SK-N-SH (cell line): ENCODE measurements around the gene EID3. TPM values are rescaled to one million over a fixed set of nuclear protein-coding genes. Genes with fewer than 3 reads are reported as not detected.

Source experiments
- CTCF ChIA-PET: fragments of 300-600, 350-600 bp; formaldehyde crosslinking; extraction: SDS; loops from one replicate; lab custom pipeline; 2021; lab: Yijun Ruan, JAX
- POLR2A ChIA-PET: fragments of 350-600 bp; sonication (Branson Sonifier 250); formaldehyde crosslinking; extraction: SDS; loops from one replicate; lab custom pipeline; 2020; ENCODE audit warnings: antibody characterized with exemption, inconsistent platforms; lab: Yijun Ruan, JAX
- DNase-seq: peaks from one replicate; pipeline ENCODE4 v3.0.0; 2012
- H2AFZ ChIP-seq: fragments of 200-600 bp; sonication (generic); 2 replicates; pipeline ENCODE4 v1.8.1; 2016; ENCODE audit warnings: antibody characterized with exemption, mild to moderate bottlenecking, low read depth
- H3F3A ChIP-seq: fragments of 200-600 bp; sonication (generic); replicated peaks from 2 replicates; pipeline ENCODE3; 2016; ENCODE audit warnings: antibody characterized with exemption, mild to moderate bottlenecking; ENCODE audit not compliant: insufficient read depth
- H3K27ac ChIP-seq, 2 experiments: fragments of 200-500 bp in 1 of 2; fragments of 200-600 bp in 1 of 2; sonication (Bioruptor generic) in 1 of 2; sonication (generic), shearing (Covaris generic) in 1 of 2; 2 replicates each; pipeline versions ENCODE4 v1.5.1 to v1.6.1; 2014 to 2016; ENCODE audit warnings: low read depth in 2 of 2, inconsistent platforms in 1 of 2, low read length in 1 of 2, mild to moderate bottlenecking in 1 of 2, mixed read lengths in 1 of 2
- H3K27me3 ChIP-seq: fragments of 200-600 bp; sonication (generic), shearing (Covaris generic); 2 replicates; pipeline ENCODE4 v1.6.1; 2016; ENCODE audit warnings: mixed run types; ENCODE audit not compliant: insufficient read depth
- H3K36me3 ChIP-seq, 2 experiments: fragments of 200-500 bp in 1 of 2; fragments of 200-600 bp in 1 of 2; sonication (Bioruptor generic) in 1 of 2; sonication (generic) in 1 of 2; replicated peaks in 1 of 2; 2 replicates each; pipeline versions ENCODE3 to v1.5.1; 2014 to 2016; ENCODE audit warnings: low read length in 1 of 2, mild to moderate bottlenecking in 1 of 2; ENCODE audit not compliant: insufficient read depth in 2 of 2, control insufficient read depth in 1 of 2
- H3K4me1 ChIP-seq, 2 experiments: fragments of 200-500 bp in 1 of 2; fragments of 200-600 bp in 1 of 2; sonication (Bioruptor generic) in 1 of 2; sonication (generic), shearing (Covaris generic) in 1 of 2; 2 replicates each; pipeline versions ENCODE4 v1.5.1 to v1.6.1; 2014 to 2016; ENCODE audit warnings: low read depth in 1 of 2, low read length in 1 of 2, mixed run types in 1 of 2; ENCODE audit not compliant: insufficient read depth in 2 of 2, control insufficient read depth in 1 of 2
- H3K4me2 ChIP-seq: fragments of 200-600 bp; sonication (generic), shearing (Covaris generic); 2 replicates; pipeline ENCODE4 v1.6.1; 2017; ENCODE audit warnings: mixed run types
- H3K4me3 ChIP-seq, 2 experiments: fragments of 200-500 bp in 1 of 2; fragments of 200-600 bp in 1 of 2; sonication (Bioruptor generic) in 1 of 2; sonication (generic), shearing (Covaris generic) in 1 of 2; 2 replicates each; pipeline versions ENCODE4 v1.5.1 to v1.8.1; 2014 to 2016; ENCODE audit warnings: low read depth in 2 of 2, inconsistent platforms in 1 of 2, low read length in 1 of 2, mild to moderate bottlenecking in 1 of 2, mixed read lengths in 1 of 2, moderate library complexity in 1 of 2
- H3K79me2 ChIP-seq: fragments of 200-600 bp; sonication (generic); 2 replicates; pipeline ENCODE4 v1.8.1; 2017; ENCODE audit warnings: mild to moderate bottlenecking; ENCODE audit not compliant: insufficient read depth
- H3K9ac ChIP-seq: fragments of 200-600 bp; sonication (generic); 2 replicates; pipeline ENCODE4 v1.6.1; 2017; ENCODE audit warnings: mixed run types
- H3K9me2 ChIP-seq: fragments of 200-600 bp; sonication (generic); 2 replicates; pipeline ENCODE4 v1.6.1; 2017; ENCODE audit warnings: mixed run types
- H3K9me3 ChIP-seq: fragments of 200-600 bp; sonication (generic); 2 replicates; pipeline ENCODE4 v1.6.1; 2017; ENCODE audit warnings: mixed run types, mild to moderate bottlenecking, moderate library complexity
- H4K20me1 ChIP-seq: fragments of 200-600 bp; sonication (generic); 2 replicates; pipeline ENCODE4 v1.6.1; 2017; ENCODE audit warnings: mild to moderate bottlenecking, mixed run types; ENCODE audit not compliant: insufficient read depth
- CTCF ChIP-seq: fragments of 200-600 bp; sonication (generic); IDR thresholded peaks from 2 replicates; pipeline ENCODE4 v1.6.1; 2017; ENCODE audit warnings: antibody characterized with exemption, mild to moderate bottlenecking, moderate library complexity
- EP300 ChIP-seq, 2 experiments: IDR thresholded peaks; 2 replicates each; pipeline versions ENCODE4 v1.4.0 to v1.6.1; 2012; ENCODE audit warnings: borderline replicate concordance in 1 of 2, low read depth in 1 of 2, low read length in 1 of 2
- EZH2phosphoT487 ChIP-seq: fragments of 200-600 bp; sonication (generic); IDR thresholded peaks from 2 replicates; pipeline ENCODE4 v1.6.1; 2017; ENCODE audit warnings: low read depth, mixed run types, mild to moderate bottlenecking, antibody characterized with exemption, moderate library complexity, borderline replicate concordance
- FOXJ3 ChIP-seq: sonication (generic); formaldehyde crosslinking; IDR thresholded peaks from 2 replicates; pipeline ENCODE4 v1.5.1; 2020; ENCODE audit warnings: mild to moderate bottlenecking, missing genetic modification reagents
- GABPA ChIP-seq: IDR thresholded peaks from 2 replicates; pipeline ENCODE4 v1.4.0; 2012; ENCODE audit warnings: low read depth, mild to moderate bottlenecking
- GATA2 ChIP-seq: sonication (generic); formaldehyde crosslinking; IDR thresholded peaks from 2 replicates; pipeline ENCODE4 v1.5.0; 2020; ENCODE audit warnings: mild to moderate bottlenecking, missing genetic modification reagents
- IRF3 ChIP-seq: fragments of 150-350 bp; IDR thresholded peaks from 2 replicates; pipeline ENCODE4 v1.6.1; 2016; ENCODE audit warnings: mild to moderate bottlenecking, low read depth, low read length
- MEF2A ChIP-seq: IDR thresholded peaks from 2 replicates; pipeline ENCODE4 v1.4.0; 2012; ENCODE audit warnings: low read depth, borderline replicate concordance
- MXI1 ChIP-seq: IDR thresholded peaks from 2 replicates; pipeline ENCODE4 v1.6.1; 2012; ENCODE audit warnings: mild to moderate bottlenecking, low read depth, low read length, improper control_type of control experiment
- NFIC ChIP-seq: IDR thresholded peaks from 2 replicates; pipeline ENCODE4 v1.4.0; 2012; ENCODE audit warnings: borderline replicate concordance
- PBX3 ChIP-seq: IDR thresholded peaks from 2 replicates; pipeline ENCODE4; 2012
- POLR2AphosphoS5 ChIP-seq: IDR thresholded peaks from 2 replicates; pipeline ENCODE4 v1.6.1; 2012; ENCODE audit warnings: low read depth, low read length
- RAD21 ChIP-seq: IDR thresholded peaks from 2 replicates; pipeline ENCODE4 v1.6.1; 2012; ENCODE audit warnings: mild to moderate bottlenecking, low read length
- RCOR1 ChIP-seq: fragments of 150-350 bp; IDR thresholded peaks from 2 replicates; pipeline ENCODE4 v1.6.1; 2017; ENCODE audit warnings: antibody characterized with exemption, low read length
- REST ChIP-seq: IDR thresholded peaks from 2 replicates; pipeline ENCODE4 v1.6.1; 2012; ENCODE audit warnings: mild to moderate bottlenecking, low read depth, low read length, moderate library complexity
- RFX5 ChIP-seq: IDR thresholded peaks from 2 replicates; pipeline ENCODE4 v1.6.1; 2012; ENCODE audit warnings: mild to moderate bottlenecking, improper control_type of control experiment, low read length
- RXRA ChIP-seq: IDR thresholded peaks from 2 replicates; pipeline ENCODE4 v1.4.0; 2012; ENCODE audit warnings: low read depth, mild to moderate bottlenecking, borderline replicate concordance
- TAF1 ChIP-seq: IDR thresholded peaks from 2 replicates; pipeline ENCODE4 v1.6.1; 2012; ENCODE audit warnings: low read depth, mild to moderate bottlenecking, low read length, moderate library complexity, borderline replicate concordance
- TCF12 ChIP-seq: IDR thresholded peaks from 2 replicates; pipeline ENCODE4 v1.4.0; 2012
- TEAD4 ChIP-seq: IDR thresholded peaks from 2 replicates; pipeline ENCODE4 v1.4.0; 2012; ENCODE audit warnings: mild to moderate bottlenecking, borderline replicate concordance; ENCODE audit not compliant: insufficient read depth
- WGBS: methylation state at CpG from one replicate; pipeline ENCODE4 v1.1.6; 2017; ENCODE audit warnings: low lambda C conversion rate; 5-methylcytosine and 5-hydroxymethylcytosine counted together
- polyA plus RNA-seq, 3 experiments: library from polyadenylated mRNA; depleted of rRNA; stranded (reverse); fragments of >200 nt; gene quantifications; 2 replicates each; pipeline ENCODE4 v1.2.3, GENCODE V29; 2012

Gene EID3
- polyA plus RNA-seq, 1 of the 3 experiments (the other 2 are of a cell fraction): 0.92 TPM

GRCh38 chr12:104354167-104354867, 50.8 kb downstream of the EID3 start:
- 88% methylated on average over 6 of the region's 6 CpGs for WGBS
- DNase-seq: no peak
- H3K9me2 ChIP-seq: no peaks in the 10 kb centered on the region
- H3K79me2 ChIP-seq: peaks cover 3% of the 10 kb centered on the region
- H3K36me3 ChIP-seq: peaks cover 37 to 41% of the 10 kb centered on the region in 2 experiments
- H3K4me2 ChIP-seq: no peak overlapping the region
- H3K27ac ChIP-seq: no peak overlapping the region
- ChIA-PET CTCF (interaction anchor here (1.0 to 1.3 kb wide), 3 partner anchors 11 to 152 kb away, joined by 3 to 5 read pairs (median 3); no protein-coding TSS in a partner anchor), POLR2A (no interaction called here)
- H3K9ac ChIP-seq: no peak overlapping the region
- TF ChIP-seq RFX5 (no peak), MEF2A (no peak), IRF3 (no peak), RAD21 (no peak), EZH2phosphoT487 (no peak), RXRA (no peak), GATA2 (no peak), CTCF (no peak), REST (no peak), TCF12 (no peak), RCOR1 (no peak), TAF1 (no peak), EP300 (IDR thresholded peaks at IDR 0.05; ENCODE audit: borderline replicate concordance in 1 of 2, low read depth in 1 of 2, low read length in 1 of 2) (no peak), GABPA (no peak), TEAD4 (no peak), MXI1 (no peak), FOXJ3 (CRISPR knock-in tag) (no peak), POLR2AphosphoS5 (no peak), PBX3 (no peak), NFIC (no peak)
- H3K4me1 ChIP-seq: no peaks in the 10 kb centered on the region
- H3F3A ChIP-seq: peaks cover 8% of the 10 kb centered on the region
- no peak overlapping the region for H3K4me3 ChIP-seq
- no peaks in the 10 kb centered on the region for H3K9me3 ChIP-seq
- H2AFZ ChIP-seq: no peak overlapping the region
- H4K20me1 ChIP-seq: peaks cover 13% of the 10 kb centered on the region
- no peaks in the 10 kb centered on the region for H3K27me3 ChIP-seq
